GM15510 (cell line): ENCODE data around the gene HS6ST2.

Experiments used
- POLR2A ChIP-seq: IDR thresholded peaks from 3 replicates; pipeline ENCODE4 v1.6.1; 2011; ENCODE audit warnings: borderline replicate concordance; ENCODE audit not compliant: insufficient read length; ENCODE audit errors: extremely low read depth

HS6ST2 gene

GRCh38 chrX:132673331-132673730, 285.1 kb downstream of the HS6ST2 start:
- no peak for TF ChIP-seq POLR2A

- TF ChIP-seq POLR2A: no peak
Measured at GRCh38 chrX:132671229-132671641, 287.2 kb downstream of the HS6ST2 start.

DNA sequence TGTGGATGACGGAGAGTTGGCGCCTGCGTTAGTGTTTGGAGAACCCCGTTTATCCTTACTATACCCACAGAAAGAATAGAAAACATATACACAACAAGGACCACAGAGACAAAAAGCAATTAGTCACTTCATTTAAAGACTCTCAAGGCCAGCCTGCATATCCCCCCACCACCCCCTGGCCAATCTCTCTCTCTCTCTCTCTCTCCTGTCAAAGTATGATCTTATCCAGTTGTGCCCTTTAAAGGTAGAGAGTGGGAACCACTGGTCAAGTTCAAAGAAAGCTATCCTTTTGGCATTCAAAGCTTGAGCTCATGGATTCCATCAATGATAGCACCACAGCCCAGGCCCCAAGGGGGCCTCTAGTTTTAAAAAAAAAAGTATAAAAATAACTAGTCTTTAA, 289.3 kb downstream of the HS6ST2 start:
- no peak for TF ChIP-seq POLR2A

- no peak for TF ChIP-seq POLR2A
Measured at GRCh38 chrX:132668178-132668577, 290.3 kb downstream of the HS6ST2 start.

DNA sequence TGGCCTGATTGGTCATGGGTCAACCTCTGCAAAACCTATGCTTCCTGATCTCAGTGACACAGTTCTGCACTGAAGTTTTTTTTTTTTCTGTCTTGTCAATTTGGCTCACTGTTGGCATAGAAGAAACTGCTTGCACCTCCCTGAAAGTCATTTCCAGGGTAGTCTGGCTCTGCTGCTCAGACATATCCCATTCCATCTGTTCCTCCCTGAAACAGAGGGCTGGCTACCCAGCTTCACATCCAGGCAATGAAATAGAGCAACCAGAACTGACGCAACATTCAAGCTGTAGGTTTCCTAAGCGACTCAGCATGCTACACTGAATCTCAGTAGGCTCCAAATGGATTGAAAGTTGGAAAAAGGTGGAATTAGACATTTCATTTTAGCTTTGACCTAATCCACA, 292.8 kb downstream of the HS6ST2 start:
- no peak for TF ChIP-seq POLR2A

DNA sequence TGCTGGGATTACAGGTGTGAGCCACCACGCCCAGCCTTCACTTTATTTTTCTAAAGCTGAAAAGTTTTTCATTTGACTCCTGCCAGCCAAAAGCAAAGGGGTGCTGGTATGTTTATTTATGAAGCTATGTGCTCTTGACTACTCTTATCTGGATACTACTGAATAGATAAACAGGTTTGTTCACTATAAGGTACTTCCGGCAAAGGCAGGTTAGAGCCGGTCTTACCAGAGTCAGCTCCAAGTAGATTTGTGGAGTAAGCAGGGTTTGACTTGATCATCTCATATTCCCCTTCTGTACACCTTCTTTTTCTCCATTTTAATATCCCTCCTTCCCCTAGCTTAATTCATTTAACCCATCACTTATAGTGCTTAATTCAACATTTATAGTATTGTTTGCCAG, 294.2 kb downstream of the HS6ST2 start:
- TF ChIP-seq POLR2A: no peak

GRCh38 chrX:132662844-132663243, 295.6 kb downstream of the HS6ST2 start:
- TF ChIP-seq POLR2A: no peak

GRCh38 chrX:132657876-132658275, 300.6 kb downstream of the HS6ST2 start:
- TF ChIP-seq POLR2A: no peak

- no peak for TF ChIP-seq POLR2A
Measured at GRCh38 chrX:132652871-132653270, 305.6 kb downstream of the HS6ST2 start.

DNA sequence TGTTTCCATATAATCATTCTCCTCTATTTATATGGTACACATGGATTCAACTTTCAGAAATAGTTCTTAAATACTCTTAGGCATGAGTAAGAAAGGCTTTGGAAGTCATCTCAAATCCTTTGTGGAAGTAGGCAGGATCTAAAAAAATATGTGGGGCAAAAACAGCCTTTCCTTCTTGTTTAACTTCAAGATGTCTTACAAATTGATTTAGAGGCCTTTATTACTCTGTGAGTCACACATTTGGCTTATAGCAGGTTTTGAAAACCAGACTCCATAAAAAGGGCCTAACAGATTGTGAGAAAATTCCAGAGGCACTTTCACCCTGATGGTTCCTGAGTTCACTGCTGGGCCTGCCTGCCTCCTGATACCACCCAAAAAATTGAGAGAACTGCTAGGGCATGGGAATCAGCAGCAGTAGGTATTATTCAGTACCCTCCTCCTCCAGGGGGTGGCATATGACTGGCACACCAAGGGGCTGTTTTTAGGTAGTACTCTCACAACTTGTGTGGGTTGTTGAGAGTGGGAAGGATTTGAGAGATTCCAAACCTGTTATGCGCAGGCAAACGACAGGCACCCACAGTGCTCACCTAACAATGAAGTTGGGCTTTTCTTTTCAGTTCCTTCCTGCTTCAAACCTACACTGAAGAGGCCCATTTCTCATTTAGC, 306.9 kb downstream of the HS6ST2 start:
- no peak for TF ChIP-seq POLR2A

DNA sequence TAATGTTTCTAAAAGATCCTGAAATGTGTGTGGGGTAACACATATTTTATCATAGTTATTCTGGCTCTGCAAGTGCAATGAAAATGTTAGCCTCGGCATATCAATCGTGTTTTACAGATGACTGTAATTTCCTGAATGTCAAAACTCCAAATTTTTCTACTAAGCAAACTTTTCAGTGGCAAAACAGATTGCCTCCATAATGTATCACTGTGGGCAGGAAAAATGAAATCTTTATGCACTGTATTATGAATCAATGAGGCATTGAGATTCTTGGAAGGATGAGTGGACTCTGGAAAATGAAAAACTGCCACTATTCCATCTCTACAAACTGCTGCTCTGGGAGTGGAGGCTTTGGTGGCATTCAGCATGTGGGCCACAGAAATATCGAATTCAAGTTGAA, 309.5 kb downstream of the HS6ST2 start:
- TF ChIP-seq POLR2A: no peak

DNA sequence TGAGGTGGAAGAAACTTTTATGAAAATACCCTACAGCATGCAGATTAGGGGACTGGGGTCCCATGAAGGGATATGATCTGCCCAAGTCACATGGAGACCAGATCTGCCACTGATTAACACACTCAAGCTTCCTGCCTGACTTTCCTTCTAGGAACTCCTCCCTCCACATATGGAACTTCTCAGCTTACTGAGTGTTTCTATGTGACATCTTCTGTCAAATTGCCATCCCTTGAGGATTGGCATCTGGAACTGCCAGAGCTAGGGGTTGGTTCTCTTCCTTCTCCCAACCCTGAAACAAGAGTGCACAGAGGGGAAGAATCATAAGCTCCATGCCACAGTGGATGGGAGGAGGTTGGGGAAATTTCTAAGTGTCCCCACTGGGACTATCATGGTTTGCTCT, 319.0 kb downstream of the HS6ST2 start:
- no peak for TF ChIP-seq POLR2A

- no peak for TF ChIP-seq POLR2A
Measured at GRCh38 chrX:132638313-132638712, 320.1 kb downstream of the HS6ST2 start.

GRCh38 chrX:132636080-132636479, 322.3 kb downstream of the HS6ST2 start:
- TF ChIP-seq POLR2A: no peak

- no peak for TF ChIP-seq POLR2A
Measured at GRCh38 chrX:132634521-132634920, 323.9 kb downstream of the HS6ST2 start.

- TF ChIP-seq POLR2A: no peak
Measured at GRCh38 chrX:132631579-132632232, 326.7 kb downstream of the HS6ST2 start.
